GM12874 (cell line): Measurements from ENCODE around the gene FADS1.

ENCODE experiments used
- CTCF ChIP-seq: IDR thresholded peaks from 2 replicates; pipeline ENCODE4 v1.5.1; 2011; ENCODE audit warnings: low read depth, mild to moderate bottlenecking, control low read depth, low read length, moderate library complexity; ENCODE audit not compliant: insufficient read depth

The FADS1 gene

GRCh38 chr11:61860054-61860903 is 43.5 kb upstream of the FADS1 start:
- TF ChIP-seq CTCF = no peak

DNA sequence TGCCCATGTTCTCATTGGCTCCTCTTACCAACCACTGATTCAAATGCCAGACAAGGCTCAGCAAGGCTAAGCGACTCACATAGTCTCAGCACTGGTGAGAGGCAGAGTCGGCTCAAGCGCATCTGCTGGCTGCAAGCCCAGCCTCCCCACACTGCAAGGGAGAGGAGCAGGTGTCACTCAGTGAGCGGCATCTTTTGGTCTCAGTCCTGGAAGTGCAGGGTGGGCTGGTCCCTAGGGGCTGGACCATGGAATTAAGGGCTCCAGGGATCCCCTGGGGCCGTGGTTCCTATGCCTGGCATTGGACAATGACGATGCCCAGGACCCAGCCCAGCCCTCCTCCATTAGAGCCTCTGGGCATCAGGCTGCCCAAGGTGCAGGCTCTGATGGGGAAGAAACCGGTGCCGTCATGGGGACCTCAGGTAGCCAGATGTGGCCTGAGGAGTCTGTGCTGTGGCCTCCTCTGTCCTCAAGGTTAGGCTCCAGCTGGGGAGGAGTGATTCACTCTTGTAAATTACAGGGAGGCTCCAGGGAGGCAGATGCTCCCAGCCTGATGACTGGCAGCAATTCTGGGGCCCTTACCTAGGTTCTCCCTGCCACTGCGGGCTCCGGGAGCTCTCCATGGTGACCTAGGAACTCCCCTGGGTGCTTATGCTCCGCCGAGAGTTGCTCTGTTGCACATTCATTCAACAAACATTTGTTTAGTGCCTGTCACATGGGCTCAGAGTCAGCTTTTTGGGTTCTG is 39.3 kb upstream of the FADS1 start:
- no peak for TF ChIP-seq CTCF

- no peak for TF ChIP-seq CTCF
These were observed 38.3 kb upstream of the FADS1 start for GRCh38 chr11:61854966-61855714.

DNA sequence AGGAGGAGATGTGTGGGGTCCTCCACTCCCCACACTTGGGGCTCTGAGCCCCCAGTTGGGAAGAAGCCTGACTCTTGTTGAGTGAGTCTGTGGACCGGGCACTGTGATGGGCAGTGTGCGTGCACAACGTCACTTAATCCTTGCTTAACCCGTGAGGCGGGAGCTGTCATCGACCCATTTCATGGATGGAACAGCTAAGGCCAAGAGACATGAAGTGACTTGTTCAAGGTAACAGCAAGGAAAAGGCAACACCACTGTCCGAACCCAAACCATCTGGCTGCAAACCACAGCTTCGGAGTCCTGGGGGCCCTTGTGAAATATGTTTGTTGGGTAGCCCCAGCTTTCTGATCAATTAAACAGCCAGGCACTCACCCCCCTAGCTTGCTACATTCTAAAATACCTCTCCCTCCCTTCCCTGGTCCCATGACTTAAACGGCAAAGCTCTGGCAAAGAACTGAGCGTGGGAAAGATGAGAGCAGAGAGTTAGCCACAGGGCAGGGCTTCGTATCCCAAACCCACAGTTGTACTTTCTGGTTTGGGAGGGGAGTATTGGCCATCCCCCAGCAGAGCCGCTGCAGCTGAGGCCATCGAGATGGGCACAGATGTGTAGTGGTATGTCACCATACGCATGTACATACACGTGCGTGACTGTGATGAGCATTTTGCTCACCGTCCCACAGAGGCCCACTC is 37.5 kb upstream of the FADS1 start:
- no peak for TF ChIP-seq CTCF

DNA sequence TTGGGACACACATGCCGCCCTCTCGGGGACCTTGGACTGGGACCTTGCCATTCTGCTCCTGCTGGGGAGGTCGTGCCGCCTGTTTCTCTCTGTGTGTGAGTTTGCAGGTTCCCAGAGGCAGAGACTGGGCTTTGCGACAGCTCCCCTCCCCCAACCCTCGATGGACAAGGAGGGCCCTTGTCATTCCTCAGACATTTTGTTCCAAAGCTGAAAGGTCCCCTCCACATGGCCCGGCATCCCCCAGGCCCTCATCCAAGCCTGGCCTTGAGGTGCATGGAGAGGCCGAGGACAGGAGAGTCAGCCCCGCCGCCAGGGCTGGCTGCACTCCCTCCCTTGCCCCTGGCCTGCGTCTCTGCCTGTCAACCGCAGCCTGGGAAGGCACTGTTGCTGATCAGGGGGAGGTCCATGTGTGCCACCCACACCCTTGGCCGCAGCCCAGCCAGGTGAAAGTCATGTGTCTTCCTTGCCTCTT is 36.9 kb upstream of the FADS1 start:
- no peak for TF ChIP-seq CTCF

DNA sequence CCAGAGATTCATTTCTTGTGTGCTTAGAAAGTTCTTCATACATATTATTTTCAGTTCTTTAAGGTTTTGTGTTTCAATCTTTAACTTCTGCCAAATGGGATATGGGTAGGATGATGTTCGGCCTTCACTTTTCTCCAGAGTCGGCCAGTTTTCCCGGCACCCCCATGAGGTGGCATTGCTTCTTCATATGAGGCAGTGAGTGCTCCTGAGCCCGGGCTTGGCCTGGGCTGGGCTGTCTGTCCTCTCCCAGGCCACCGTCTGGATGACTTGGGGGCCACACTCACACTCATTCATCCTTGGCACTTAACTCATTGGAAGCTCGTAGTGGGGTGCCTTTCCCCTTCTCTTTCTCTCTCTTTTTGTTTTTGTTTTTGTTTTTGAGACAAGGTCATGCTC is 35.1 kb upstream of the FADS1 start:
- TF ChIP-seq CTCF = no peak
